MM.1S (cell line): ENCODE results near the gene R3HDM2.

Experiments
- EZH2 ChIP-seq: fragments of 300-600 bp; sonication (generic); optimal IDR thresholded peaks from 2 replicates; pipeline ENCODE3; 2017; ENCODE audit warnings: low read depth, mild to moderate bottlenecking, antibody characterized with exemption, low read length, mixed read lengths
- TF ChIP-seq, protein P1 (sequence below): fragments of 300-600 bp; sonication (generic); IDR thresholded peaks from 2 replicates; pipeline ENCODE4 v1.5.1; 2016; ENCODE audit warnings: antibody characterized with exemption, low read length, mixed read lengths

DNA sequence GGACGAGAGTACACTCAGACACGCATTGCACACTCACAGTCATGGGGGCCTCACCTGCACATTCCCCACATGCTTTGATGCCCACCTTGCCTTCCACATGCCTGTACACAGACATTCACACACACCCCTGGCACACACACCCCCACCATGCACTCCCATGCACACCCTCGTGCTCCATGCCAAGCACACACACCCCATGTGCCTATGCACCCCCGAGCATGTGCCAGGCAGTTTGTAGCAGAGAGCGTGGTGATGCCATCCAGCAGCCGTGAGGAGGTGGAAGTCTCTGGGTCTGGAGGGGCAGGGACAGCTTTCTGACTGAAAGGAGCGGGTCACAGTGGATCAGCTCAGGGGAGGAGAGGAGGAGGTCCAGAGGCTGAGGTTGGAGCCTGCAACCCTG lies 224.9 kb downstream of the R3HDM2 start:
- TF ChIP-seq, protein P1, sequence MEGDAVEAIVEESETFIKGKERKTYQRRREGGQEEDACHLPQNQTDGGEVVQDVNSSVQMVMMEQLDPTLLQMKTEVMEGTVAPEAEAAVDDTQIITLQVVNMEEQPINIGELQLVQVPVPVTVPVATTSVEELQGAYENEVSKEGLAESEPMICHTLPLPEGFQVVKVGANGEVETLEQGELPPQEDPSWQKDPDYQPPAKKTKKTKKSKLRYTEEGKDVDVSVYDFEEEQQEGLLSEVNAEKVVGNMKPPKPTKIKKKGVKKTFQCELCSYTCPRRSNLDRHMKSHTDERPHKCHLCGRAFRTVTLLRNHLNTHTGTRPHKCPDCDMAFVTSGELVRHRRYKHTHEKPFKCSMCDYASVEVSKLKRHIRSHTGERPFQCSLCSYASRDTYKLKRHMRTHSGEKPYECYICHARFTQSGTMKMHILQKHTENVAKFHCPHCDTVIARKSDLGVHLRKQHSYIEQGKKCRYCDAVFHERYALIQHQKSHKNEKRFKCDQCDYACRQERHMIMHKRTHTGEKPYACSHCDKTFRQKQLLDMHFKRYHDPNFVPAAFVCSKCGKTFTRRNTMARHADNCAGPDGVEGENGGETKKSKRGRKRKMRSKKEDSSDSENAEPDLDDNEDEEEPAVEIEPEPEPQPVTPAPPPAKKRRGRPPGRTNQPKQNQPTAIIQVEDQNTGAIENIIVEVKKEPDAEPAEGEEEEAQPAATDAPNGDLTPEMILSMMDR = no peak
- TF ChIP-seq EZH2 = no peak
